ENCODE measurements around the gene STX1B.
"Not testable (repeated sequence)": the region's sequence is repeated elsewhere in the genome, so short reads cannot be mapped to it uniquely, and the experiment has no call there.

The STX1B gene

DNA sequence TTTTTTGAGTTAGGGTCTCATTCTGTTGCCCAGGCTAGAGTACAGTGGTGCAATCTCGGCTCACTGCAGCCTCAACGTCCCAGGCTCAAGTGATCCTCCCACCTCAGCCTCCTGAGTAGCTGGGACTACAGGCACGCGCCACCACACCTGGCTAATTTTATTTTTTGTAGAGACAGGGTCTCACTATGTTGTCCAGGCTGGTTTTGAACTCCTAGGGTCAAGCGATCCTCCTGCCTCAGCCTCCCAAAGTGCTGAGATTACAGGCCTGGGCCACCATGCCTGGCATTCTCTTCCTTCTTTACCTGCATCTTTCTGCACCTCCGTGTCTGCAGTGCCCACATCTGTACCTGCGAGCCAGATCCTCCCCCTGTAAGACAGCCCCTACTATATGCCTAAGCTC, 1.4 kb upstream of the STX1B start:
- DNase-seq = not testable (repeated sequence)

DNA sequence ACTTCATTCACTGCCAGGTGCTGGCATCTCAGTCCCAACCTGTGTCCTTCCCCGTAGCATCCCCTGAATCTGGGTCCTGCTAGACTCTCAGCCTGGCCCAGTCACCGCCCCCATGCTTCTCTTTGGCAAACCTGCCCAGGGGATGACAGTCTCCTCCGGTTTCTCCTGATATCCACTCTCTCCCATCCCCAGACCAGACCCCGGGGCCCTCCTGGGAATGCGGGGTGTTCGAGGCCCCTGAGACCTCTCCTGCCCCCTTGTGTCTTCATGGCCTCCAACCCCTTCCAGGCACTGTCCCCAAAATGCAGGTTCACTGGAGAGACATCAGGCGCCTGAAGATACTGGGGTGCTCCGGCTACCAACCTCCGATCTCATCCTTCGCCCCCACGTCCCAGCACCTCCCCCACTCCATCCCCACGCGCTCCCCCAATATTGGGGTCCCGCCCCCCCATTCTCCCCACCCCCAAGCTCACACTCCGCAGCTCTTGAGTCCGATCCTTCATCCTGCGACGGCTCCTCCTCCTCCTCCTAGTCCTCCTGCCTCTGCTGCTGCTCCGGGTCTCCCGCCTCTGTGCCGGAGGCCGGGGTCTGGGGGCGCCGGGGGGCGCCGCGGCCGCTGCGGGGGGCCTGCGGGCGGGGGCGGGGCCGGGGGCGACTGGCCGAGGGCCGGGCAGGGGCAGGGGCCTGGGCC, 399 bp downstream of the STX1B start:
- DNase-seq = no peak

DNA sequence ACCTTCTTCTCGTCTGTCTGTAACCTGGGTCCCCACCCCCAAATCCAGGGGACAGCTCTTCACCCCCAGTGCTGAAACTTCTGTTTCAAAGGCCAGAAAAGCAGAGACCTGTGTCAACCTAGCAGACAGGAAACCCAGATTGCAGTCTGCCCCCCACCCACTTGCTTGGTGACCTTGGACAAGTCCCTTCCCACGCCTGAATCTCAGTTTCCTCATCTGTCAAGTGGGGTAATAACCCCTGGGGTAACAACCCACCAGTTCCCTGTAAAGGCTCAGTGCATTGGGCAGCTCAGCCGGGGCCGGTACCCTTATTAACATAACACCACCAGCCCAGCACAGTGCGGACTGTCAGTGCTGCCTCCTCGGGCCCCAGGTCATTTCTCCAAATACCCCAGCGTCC, 1.3 kb downstream of the STX1B start:
- no peak for DNase-seq

DNA sequence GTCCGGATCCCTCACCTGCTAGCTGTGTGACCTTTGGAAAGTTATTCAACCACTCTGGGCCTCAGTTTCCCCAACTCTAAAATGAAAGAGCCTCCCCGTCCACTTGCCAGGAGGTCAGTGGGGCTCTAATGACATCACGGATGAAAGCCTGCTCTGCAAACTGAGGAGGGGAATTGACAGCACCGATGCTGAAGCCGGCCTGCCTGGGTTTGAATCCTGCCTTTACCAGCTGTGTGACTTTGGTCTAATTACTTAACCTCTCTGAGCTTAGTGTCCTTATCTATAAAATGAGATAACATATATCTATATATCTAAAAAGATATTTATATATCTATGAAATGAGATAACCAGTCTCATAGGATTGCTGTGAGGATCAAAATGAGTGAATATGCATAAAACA, 1.9 kb downstream of the STX1B start:
- no peak for DNase-seq

DNA sequence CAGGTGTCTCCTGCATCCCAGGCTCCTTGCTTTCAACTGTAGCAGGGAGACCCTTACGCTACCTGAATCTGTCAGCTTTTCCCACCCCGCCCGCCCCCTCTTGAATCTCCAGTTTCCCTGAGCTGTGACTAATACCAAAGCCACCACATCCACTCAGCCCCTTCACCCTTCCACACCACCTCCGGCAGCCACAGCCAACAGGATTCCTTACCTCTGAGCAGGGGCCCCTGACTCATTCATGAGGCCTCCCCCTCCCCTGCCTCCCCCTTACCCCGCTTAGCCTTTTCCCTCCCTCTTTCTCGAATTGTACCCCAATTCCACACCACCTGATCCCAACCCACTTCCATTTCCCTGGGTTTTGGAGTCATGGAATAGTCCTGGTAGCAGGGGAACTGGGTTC, 2.3 kb downstream of the STX1B start:
- DNase-seq = no peak

DNA sequence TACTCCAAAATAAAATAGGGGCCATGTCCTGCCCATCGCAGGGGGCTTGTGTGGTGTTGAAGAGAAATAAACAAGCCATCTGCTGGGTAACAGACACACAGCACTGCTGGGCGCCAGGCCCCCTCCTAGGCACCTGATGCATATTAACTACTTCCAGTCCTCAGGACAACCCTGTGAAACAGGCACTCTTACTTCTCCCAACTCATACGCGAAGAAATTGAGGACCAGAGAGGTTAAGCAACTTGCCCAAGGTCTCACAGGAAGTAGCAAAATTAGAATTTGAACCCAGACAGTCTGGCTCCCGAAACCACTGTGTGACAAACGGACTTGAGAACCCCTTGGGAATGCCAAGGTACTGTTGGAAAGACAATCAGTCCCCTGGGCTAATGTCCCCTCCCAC, 2.8 kb downstream of the STX1B start:
- no peak for DNase-seq

DNA sequence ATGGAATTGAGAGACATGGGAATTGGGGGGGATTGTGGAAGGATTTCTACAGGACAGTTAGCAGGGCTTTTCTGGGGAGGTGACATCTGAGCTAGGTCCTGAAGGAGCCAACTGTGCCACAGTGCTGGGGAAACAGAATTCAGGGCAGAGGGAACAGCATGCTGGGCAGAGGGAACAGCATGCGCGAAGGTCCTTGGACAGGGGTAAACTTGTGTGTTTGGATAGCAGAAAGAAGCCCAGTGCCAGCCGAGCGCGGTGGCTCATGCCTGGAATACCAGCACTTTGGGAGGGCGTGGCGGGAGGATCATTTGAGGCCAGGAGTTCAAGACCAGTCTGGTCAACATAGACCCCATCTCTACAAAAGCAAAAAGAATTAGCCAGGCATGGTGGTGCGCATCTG, 3.8 kb downstream of the STX1B start:
- no peak for DNase-seq

DNA sequence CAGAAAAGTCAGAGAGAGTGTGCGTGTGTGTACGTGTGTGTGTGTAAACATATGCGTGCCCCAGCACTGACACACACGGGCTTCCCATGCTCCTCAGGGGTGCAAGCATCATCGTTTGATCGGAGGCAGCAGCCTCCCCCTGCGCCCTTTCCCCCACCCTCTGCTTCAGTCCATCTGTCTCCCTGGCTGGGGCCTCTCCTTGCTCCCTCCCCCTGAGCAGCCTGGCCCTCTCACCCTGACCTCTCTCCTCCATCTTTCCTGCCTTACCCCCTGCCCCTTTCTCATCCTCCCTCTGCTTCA, 4.4 kb downstream of the STX1B start:
- DNase-seq = no peak

DNA sequence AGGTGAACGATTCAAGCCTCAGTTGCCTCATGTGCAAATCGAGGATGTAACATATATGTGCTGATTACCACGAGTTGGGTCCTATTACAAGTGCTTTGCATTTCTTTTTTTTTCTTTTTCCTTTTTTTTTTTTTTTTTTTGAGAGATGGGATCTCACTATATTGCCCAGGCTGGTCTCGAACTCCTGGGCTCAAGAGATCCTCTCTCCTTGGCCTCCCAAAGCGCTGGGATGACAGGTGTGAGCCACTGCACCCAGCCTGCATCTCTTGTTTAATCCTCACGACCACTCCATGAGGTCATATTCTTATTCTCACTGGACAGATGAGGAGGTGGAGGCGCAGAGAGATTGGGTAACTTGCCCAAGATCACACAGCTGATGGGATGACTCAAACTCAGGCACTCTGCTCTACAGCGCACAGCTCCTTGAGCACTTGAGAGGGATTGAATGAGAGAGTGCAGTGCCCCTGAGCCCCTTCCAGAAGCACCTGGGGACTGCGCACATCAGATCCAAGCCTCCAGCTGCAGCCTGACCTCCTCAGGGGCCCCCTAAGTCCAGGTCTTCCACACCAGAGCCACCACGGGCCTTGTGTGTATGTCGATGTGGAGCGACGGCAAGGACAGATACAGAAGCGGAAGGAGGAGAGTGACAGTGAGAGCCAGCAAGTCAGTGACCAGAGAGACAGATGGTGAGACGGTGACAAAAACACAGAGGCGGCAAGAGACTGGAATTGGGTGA, 4.9 kb downstream of the STX1B start:
- no peak for DNase-seq

DNA sequence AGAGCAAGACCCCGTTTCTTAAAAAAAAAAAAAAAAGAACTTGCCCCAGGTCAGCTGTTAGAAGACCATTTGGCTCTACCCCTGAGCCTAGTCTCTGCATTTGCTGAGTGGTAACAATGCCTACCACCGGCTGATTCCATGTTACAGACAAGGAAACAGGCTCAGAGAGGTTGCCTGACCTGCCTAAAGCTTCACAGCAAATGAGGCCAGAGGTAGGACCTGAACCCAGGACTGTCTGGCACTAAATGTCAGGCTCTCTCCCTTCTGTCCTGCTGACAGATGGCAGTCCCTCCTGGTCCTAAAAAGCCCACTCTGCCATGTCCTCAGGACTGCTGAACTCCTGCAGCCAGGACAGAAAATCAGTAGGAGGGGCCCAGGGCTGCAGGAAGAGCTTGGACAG, 5.8 kb downstream of the STX1B start:
- no peak for DNase-seq

DNA sequence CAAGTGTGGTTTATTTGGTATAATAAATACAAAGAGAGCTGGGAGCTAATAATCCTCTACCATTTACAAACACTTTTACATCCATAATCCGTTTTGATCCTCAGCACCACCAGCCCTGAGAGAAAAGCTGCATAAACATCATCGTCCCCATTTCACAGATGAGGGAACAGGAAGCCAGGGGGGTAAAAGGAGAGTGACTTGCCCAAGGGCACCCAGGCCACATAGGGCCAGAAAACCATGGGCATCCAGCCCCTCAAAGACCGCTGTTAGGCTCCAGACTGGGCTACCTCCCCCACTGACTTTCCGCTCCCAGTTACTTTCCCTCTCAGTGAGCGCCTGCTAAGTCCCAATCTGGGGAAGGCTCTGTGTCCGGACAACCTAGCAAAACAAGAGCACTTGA, 6.7 kb downstream of the STX1B start:
- no peak for DNase-seq

DNA sequence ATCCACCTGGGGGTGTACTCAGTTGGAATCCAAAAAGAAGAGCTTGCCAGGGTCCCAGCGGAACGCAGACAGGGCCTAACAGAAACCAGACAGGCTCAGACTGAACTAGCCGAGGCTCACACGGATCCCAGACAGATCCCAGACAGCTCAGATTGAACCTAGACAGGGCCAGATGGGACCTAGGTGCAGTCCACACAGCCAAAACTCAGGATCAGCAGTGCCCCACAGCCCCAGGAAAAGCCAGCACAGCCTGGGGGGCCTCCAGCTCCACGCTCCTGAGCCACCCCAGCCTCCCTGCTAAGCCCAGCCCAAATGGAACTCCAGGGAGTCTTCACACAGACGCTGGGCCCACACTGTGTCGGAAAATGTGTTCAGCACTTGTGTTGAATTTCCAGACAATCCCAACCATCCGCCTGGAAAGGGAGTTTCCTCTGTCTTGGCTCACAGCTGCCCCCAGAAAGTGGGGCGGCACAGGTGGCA, 7.5 kb downstream of the STX1B start:
- DNase-seq = no peak

DNA sequence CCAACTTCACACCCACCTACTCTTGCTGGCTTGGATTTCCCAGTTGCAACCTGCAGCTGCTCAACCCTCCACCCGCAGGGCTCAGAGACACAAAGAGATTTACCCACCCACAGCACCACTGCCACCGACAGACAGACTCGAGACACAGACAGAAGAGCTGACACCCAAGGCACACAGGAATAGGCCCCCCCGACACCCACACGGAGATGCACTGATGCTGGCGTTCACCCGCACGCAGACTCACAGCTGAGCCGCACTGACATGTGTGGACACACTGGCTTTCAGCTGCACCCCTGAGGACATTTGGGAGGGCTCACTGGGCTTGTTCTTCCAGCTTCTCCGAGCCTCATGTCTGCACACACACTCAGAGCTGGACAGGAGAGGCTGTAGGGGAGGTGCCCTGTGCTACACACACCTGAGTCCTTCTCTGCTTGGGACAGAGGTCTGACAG, 8.2 kb downstream of the STX1B start:
- no peak for DNase-seq

DNA sequence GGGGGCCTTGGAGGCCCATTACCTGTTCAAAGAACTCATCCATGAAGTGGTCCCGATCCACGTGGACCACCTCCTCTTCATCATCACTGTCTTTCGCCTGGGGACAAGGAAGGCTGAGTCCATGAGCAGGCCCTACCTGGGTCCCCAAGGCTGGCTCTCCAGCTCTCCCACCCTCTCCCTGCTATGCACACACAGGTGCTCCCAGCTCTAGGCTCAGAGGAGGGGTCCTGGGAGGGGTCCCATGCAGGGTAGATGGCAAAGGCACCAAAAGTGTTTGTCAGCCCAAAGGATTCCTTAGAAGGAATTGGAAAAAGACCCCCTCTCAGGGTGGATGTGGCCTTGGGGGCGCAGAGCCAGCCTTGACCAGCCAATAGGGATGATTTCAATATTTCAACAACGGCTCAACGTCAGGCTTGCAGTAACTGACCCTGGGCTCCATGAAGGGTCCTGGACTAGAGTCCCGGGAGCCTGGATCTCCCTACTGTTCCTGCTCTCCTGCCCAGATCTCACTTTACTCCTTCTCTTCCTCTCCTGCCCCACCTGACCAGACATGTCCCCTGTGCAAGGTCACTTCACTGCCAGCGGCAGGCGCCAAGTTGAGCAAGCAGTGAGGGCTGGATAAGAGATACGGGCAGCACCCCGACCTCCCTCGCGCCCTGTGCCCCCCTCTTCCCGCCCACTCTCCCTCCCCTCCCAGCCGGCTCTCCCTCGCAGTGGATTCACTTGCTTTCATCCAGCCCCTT, 8.8 kb downstream of the STX1B start:
- no peak for DNase-seq

DNA sequence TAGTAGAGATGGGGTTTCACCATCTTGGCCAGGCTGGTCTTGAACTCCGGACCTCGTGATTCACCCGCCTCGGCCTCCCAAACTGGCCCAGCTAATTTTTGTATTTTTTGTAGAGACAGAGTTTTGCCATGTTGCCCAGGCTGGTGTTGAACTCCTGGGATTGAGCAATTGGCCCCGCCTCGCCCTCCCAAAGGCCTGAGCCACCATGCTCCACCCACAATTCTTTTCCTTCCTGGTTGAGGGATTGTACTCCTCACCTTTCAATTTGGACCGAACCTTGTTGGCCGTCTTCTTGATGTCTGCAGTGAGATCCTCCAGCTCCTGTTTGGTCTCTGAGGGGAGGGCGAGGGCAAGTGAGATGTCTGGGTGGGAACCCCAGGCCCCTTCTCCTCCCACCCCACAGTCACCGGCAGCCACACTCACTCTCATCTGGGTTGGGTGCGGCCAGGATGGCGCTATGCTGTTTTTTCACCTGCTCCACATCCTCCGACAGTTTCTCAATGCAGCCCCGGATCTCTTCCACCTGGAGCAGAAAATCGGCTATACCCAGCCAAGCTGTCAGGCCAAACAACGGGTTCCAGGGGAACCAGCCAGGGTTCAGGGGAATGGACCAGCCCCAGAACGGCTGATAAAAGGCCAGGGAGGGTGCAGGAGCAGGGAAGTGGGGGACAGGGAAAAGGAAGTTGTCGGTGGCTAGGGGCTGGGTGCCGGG, 9.6 kb downstream of the STX1B start:
- DNase-seq = no peak

DNA sequence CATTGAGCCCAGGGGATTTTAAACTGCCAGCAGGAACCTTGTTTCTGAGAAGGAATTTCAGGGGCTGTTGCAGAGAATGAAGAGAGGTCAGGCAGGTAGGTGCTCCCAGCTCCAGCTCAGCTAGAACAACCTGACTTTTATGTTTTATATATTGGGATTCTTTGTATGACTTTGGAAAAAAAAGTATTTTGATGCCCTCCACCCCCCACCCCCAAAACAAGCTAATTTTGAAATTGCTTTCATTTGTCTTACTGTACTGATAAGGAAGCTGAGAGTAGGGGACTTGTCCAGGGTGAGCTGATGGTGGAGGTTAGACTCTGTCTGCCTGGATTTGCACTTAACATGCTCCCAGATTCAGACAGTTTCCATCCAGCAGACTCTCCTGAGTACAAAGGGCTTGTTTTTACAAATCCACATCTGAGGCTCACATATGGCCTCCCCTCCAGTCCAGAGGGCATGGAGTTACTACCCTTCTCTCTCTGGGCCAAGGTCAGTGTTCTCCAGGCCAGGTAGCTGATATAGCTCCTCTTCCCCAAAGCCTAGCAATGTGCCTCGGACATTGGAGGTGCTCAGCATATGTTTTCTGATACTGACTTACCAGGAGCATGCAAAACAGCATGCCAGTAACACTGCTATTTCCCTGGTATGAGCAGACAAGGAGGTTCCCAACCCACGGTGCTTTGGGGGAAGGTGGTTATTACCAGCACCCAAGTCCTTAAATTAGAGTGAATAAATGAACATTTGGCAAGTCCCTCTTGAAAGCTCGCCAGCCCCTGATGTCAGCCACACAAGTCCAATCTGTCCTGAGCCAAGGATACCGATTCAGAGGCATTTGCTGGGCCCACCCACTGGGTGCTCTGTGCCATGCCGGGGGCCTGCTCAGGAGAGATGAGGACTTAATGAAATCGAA, 11.3 kb downstream of the STX1B start:
- no peak for DNase-seq

DNA sequence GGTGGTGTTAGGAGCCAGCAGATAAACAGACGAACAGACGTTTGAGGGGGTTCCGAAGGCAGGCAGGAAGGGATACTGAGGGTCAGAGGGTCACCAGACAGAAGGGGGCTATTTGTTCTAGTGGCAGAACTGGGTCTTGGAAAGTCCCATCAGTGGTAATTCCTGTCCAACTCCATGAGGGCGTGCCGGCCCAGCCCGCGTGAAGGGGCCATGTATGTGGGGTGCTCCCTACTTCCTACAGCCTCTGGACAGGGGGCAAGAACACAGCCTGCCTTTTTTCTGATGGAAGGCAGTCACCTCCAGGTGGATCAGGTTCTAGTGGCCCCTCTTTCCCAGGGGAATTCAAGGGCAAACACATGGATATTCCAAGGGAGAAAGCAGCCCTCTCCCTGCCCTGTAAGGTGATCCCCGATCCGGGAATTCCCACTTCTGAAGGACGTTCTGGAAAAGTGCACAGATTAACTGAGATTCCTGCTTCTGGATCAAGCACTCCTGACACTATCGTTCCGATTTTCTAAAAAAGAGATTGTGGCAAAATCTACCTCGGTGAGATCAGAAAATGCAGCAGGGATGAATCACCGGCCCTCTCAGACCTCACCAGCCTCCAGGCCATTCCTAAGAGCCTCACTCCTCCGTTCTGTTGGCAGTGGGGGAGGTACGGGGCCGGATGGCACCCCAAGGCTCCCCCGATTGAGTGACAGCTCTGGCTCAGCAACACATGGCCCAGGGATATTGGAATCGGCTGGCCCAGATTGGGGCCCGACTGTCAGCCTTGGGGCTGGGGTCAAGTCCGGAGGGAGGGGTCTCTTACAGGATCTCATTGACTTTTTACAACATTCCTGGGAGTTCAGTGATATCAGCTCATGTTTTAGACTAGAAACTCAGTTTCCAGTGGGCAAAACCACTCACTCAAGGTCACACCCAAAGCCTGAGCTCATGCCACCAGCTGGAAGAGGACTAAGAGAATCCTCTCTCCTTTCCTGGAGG, 12.4 kb downstream of the STX1B start:
- DNase-seq = no peak

DNA sequence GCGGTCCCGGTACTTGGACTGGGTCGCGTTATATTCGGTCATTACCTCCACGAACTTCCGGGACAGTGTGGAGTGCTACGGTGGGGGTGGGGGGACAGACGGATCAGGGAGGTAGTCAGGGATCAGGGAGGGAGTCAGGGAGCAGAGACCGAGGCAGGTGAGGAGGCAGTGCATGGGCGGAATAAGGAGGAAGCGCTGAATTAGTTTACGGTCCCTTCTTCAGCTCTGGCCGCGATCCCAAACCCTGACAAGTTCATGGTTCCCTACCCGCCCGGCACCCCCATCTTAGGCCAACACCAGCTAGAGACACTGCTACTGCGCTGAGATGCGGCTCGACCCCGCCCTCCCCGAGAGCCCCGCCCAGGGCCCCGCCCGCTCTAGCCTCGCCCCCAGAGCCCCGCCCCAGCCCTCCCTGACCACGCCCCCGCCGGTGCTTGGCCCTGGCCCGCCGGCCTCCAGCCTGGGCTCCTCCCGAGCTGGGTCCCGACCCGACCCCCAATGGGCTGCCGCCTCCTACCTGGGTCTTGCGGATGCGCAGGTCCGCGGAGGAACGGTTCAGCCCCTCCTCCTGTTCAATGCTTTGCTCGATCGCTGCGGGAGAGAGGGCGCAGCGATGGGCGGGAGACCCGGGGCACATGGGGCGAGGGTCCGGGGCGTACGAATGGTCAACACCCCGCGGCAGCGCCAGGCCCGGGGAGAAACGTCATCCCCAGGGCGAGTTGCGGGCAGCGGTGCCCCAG, 13.3 kb downstream of the STX1B start:
- DNase-seq = no peak

DNA sequence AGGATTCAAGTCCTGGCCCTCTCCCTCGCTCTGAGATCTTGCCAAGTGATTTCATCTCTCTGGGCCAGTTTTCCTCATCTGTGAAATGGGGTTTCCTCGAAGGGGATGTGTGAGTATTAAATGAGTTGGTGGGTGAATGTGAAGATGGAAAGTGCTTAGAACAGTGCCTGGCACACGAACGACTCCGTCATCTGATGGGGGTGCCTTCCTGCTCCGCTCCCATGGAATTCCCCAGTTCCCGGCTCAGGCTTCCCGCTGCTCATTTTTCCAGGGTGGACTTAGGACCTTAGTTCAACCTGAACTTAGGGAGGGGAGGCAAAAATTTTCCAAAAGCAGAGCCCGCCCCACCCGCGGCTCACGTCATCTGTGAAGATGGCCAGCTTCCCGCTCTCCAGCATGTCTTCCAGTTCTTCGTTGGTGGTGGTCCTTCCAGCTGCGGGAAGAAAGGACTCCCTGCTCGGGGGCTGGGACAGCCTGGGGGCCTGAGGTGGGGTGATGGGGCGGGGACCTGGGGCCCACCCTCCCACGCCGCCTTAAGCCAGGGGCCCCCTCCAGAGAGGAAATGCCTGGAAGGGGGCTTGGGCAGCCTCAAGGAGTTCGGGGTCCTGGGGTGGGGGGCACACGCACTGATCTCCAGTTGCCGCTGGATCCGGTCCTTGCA, 14.0 kb downstream of the STX1B start:
- DNase-seq = no peak

DNA sequence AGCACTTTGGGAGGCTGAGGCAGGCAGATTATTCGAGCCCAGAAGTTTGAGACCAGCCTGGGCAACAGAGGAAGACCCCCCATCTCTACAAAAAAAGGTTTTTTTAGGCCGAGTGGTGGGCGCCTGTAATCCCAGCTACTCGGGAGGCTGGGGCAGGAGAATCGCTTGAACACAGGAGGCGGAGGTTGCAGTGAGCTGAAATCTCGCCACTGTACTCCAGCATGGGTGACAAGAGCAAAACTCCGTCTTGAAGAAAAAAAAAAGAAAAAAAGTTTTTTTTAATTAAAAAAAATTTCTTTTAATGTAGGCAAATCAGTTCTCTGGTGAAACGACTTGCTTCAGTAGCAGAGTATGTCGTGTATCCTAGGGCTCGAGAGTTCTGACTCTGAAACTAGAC, 14.5 kb downstream of the STX1B start:
- no peak for DNase-seq
